HG03064 (cell line): ENCODE data around the gene SNUPN.
"Not testable (repeated sequence)": the region's sequence is repeated elsewhere in the genome, so short reads cannot be mapped to it uniquely, and the experiment has no call there.

Experiments used
- ATAC-seq: cut with Tn5 transposase; IDR thresholded peaks from one replicate; pipeline ENCODE4 v1.9.1; 2021; ENCODE audit warnings: low read depth; ENCODE audit not compliant: unreplicated experiment

The SNUPN gene

DNA sequence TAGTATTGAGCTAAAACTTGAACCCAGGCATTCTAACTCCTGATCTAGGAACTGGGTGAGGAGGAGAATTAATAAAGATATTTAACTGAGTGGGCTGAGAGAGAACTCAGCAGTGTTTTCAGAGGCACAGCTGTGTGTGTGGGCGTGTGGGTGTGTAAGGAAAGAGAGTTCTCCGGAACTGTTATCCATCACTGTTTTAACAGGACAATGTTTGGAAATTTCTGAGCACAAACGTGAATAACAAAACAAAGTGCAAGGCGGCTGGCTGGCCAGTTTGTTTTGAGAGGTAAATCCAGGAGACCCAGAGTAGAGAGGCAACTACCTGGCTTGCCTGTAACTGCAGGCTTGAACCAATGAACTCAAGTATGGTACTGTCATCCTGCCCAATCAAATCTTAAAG is 41.4 kb downstream of the SNUPN start:
- no peak for ATAC-seq

DNA sequence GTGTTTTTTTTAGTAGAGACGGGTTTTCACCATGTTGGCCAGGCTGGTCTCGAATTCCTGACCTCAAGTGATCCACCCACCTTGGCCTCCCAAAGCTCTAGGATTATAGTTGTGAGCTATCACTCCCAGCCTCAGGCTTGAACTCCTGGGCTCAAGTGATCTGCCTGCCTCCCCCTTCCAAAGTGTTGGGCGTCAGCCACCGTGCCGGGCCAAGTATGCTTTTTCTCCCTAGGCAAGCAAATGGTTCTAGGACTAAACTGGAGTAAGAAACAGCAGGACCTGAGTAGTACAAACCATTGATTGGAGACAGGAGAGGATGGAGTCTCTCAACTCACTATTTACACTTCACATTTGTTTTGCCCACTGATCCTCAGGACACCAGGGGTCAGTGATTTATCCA is 41.8 kb downstream of the SNUPN start:
- ATAC-seq = no peak

DNA sequence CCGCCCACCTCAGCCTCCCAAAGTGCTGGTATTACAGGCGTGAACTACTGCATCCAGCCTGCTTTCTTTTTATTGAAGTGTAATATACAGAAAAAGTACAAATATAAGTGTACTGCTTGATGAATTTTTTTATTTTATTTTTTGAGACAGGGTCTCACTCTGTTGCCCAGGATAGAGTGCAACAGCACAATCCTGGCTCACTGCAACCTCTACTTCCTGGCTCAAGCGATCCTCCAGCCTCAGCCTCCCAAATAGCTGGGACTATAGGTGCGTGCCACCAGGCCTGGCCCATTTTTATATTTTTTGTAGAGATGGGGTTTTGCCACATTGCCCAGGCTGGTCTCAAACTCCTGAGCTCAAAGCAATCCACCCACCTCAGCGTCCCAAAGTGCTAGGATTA is 42.6 kb downstream of the SNUPN start:
- ATAC-seq = not testable (repeated sequence)

DNA sequence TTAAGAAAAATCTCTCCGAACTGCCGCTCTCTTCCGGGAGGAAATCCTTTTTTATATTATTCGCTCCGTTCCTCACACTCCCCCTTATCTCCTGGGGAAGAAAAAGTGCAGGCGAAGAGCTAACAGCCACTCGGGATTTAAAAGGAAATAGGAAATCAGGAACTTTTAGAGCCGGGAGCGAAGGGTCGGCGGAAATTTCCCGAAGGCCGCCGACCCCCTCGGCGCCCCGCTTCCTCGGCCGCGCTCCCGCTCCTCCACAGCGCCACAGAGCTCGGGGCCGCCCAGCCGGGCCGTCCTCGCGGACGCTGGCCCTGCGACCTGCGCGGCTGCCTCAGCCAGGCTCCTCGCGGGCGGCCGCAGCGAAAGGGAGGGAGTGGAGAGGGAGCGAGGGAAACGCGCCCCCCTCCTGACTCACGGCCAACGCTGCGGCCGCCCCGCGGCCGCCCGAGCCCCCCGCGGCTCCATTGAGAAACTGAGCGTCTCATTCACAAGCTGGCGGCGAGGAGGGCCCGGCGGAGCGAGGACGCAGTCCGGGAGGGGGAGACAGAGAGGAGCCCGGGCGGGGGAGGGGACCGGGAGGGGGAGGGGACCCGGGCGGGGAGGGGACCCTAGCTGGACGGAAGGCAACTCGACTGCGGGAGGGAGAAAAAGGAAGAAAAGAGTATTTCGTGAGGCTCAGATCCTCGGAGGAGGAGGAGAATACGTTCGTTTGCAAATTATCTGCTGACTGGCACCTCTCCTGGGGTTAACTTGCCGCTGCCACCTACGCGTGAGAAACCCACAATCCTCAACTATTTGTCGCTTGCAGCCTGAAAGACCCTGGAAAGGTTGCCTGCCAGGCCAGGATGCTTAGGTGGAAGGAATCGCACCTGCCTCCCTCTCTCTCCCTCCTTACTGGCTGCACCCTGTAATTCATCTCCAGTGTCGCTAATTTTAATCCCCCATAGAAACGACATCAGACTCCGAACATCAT is 46.3 kb downstream of the SNUPN start, which contains the start of gene PTPN9:
Gene PTPN9 (minus strand): TSS at position 368 of the 973 bp plus-strand sequence. CDS start 539 bp downstream, outside the sequence.
- peak; percentile 67 for ATAC-seq

DNA sequence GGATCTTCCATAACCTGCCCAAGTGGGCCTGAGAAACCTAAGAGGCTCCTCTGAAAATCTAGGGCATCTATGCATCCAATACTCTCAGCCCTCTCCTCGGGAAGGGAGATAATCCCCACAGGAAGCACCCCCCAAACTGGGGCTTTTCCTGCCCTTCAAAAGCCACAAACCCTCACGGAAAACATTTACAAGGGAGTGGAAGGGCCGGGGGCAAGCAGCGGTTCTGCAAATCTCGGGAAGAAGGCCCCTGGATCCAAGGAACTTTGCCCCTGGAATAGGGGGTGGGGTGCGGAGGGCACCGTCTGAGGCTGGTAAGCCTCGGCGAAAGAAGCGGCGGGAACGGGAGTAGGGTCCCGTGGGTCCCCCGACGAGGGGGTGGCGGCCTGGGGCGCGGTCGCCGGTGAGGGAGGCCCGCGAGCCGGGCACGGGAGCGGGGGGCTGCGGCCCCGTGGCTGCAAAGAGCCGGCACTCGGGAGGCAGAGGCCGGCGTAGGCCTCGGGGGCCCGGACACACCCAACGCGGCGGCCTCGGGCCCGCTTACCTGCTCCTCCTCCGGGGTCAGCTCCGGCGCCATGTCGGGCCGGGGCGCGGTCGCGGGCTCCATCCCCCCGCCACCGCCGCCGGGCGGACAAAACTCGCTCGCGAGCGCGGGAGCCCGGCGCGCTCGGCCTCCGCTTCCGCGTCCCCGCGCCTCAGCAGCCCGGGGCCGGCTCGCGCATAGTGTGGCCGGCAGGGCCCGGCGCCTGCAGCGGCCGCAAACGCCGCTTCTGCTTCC is 47.2 kb downstream of the SNUPN start:
- ATAC-seq = no peak

DNA sequence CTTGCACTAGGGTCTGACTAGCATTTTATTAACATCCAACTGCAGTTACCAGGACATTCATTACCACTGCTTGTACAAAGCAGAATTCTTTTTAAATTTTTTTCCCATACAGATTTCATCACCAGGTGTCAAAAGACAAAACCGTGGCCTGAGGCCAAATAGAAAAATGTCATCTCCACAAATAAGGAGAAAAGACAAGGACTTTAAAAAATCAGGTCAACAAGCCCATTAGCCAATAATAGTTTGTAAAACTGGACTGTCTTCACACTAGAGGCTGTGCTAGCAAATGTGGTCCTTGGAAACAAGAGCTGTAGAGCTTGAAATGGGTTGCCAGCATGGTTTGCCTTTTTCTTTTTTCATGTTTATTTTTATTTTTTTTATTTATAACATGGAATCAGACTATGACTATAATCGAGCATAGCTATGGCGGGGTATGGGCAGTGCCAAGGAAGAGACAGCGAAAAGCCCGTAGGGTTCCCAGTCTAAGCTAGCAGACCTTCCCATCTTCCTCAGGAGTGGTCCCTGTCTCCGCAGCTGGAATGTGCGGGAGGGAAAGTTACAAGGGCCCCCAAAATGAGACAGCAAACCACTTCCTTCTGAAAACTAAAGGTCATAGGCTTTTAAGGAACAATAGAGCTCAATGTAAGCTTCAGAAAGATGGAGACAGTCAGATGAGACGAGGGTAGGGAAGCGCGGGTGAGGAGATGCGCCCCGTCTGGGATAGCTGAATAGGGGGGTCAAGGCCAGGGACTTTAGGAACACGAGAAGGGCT is 47.9 kb downstream of the SNUPN start:
- no peak for ATAC-seq

DNA sequence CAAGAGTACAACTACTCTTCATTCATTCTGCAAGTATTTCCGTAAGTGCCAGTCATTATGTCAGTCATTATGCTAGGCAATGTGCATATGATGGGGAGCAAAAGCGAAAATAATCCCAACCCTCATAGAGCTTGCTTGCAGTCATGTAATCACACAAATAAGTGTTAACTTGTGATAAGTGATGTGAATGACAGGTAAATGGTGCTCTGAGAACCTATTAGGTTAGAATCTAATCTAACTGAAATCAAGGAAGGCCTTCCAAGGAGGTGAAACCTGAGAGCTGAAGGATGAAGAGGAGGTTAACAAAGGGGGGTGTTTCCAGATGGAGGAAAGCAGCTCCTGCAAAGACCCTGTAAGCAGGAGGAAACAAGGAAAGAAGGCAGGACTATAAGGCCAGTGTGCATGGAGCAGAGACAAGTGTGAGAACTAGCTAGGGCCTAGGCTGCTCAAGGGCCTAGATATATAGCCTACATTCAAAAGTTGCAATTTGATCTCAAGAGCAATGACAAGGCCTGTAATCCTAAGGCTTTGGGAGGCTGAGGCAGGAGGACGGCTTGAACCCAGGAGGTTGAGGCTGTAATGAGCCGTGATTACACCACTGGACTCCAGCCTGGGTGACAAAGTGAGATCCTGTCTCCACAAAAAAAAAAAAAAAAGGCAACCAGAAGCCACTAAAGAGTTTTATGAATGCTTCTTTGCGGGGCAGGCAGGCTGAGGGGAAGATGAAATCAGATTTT is 51.7 kb downstream of the SNUPN start:
- no peak for ATAC-seq

DNA sequence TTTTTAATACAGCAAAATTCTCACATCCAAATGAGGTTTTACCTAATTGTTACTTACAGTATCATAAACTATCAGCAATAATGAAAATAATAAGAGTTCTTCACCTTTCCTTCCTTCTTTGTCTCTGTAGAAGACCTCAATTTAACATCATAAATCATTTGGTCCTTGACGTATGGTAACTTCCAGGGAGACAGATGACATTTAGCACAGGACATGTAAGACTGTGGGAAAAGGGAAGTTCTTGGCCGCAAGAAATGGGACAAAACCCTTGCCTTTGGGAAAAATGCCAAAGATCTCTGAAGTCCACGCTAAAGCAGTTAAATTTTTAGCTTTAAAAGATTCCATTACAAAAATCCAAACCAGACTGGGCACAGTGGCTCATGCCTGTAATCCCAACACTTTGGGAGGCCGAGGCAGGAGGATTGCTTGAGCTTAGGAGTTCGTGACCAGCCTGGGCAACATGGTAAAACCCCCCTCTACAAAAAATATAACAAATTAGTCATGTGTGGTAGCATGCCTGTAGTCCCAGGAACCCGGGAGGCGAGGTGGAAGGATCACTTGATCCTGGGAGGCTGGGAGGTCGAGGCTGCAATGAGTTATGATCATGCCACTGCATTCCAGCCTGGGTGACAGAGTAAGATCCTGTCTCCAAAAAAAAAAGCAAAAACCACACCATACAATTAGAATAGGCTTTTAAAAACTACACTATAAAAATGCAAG is 55.2 kb downstream of the SNUPN start:
- no peak for ATAC-seq

DNA sequence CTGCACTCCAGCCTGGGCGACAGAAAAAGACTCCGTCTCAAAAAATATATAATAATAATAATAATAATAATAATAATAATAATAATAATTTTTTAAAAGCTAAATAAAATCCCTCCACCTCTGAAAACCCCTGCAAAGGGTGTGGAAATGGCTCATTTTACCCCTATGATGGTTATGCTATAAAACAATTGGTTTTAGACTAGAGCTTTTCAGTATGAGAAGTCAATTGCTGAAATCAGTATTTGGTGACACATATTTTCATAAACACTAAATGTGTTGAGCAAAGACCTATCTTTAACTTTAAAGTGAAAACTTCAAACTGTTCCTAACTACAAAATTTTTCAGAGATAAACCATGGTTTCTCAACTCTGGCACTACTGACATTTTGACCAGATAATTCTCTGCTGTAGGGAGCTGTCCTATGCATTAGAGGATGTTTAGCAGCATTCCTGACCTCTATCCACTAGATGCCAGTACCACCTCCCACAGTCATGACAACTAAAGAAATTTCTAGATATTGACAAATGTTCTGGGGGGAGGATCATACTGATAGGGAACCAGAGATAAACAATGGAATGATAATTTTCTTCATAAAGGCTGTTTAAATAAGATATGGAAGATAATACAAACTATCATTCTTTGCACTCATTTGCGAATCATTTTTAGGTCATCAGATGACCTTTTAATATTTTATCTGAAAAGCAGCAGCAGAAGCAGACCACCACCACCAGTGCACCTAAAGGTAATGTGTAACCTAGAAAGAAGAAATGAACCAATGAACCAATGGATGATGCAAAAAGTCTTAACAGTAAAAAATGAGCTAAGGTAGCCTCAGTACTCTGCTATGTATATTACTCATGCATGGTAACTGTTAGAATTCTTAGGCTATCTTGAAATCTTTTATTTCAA is 60.2 kb downstream of the SNUPN start:
- no peak for ATAC-seq

DNA sequence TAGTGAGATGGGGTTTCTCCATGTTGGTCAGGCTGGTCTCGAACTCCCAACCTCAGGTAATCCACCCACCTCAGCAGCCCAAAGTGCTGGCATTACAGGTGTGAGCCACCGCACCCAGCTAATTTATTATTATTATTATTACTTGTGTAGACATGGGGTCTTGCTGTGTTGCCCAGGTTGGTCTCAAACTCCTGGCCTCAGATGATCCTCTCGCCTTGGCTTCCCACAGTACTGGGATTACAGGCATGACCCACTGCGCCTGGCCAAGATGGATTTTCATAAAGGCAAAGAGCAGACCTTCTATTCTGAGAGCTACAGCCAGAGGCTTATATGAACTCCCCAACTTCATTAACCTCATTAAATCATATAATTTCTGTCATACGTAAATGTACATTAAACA is 63.6 kb downstream of the SNUPN start:
- no peak for ATAC-seq

DNA sequence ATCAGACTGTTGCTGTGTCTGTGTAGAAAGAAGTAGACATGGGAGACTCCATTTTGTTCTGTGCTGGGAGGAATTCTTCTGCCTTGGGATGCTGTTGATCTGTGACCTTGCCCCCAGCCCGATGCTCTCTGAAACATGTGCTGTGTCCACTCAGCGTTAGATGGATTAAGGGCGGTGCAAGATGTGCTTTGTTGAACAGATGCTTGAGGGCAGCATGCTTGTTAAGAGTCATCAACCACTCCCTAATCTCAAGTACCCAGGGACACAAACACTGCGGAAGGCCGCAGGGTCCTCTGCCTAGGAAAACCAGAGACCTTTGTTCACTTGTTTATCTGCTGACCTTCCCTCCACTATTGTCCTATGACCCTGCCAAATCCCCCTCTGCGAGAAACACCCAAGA is 66.2 kb downstream of the SNUPN start:
- ATAC-seq = not testable (repeated sequence)

DNA sequence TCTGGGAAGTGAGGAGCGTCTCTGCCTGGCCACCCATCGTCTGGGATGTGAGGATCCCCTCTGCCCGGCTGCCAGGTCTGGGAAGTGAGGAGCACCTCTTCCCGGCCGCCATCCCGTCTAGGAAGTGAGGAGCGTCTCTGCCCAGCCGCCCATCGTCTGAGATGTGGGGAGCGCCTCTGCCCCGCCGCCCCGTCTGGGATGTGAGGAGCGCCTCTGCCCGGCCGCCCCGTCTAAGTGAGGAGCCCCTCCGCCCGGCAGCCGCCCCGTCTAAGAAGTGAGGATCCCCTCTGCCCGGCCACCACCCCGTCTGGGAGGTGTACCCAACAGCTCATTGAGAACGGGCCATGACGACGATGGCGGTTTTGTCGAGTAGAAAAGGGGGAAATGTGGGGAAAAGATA is 66.6 kb downstream of the SNUPN start:
- not testable (repeated sequence) for ATAC-seq

DNA sequence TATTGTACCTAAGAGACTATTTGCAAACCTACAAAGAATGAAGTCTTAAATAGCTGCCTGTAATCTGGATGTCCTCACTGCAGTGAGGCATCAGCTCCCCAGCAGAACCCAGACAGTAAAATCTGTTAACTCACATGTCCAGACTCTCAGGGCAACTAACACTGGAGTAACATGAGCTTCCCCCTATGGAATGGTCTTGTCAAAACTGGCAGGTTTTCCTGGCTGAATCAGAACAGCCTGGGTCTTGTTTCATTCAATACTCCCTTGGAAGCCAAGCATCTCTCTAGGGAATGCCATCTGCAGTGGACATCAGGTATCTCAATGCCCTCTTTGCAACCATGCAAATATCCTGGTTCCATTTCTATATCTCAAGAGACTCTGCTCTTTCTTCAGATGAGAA is 70.8 kb downstream of the SNUPN start:
- ATAC-seq = no peak

DNA sequence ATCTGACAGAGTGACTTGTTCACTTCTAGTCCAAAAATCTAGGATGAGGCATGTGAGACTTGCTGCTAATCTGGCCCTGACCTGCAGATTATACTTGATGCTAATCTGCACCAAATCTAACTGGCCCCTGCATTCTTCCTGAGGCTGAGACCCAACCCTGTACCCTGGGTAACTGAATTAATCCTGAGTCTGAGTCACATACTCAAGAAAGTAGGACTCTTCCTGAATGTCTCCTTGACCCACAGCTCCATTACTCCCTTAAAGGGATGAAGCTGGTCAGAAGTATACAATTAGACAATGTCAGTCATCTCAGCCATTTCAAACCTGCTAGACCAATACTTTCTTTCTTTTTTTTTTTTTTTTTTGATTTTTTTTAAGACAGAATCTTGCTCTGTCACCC is 71.9 kb downstream of the SNUPN start:
- ATAC-seq = no peak

DNA sequence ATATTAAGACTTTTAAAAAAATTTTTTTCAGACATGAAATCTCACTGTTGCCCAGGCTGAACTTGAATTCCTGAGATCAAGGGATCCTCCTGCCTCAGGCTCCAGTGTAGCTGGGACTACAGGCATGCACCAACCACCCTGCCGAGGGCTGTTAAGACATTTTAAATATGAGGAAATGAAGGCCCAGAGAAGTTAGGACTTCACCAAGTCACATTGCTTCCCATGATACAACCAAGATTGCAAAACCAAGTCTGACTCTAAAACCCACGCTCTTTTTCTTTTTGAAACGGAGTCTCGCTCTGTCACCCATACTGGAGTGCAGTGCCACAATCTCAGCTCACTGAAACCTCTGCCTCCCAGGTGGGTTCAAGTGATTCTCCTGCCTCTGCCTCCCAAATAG is 74.4 kb downstream of the SNUPN start:
- ATAC-seq = no peak
